Measurements from ENCODE around the gene DHDH. TPM values are rescaled to one million over a fixed set of nuclear protein-coding genes. Genes with fewer than 3 reads are reported as not detected.

The DHDH gene
- total and polyA plus RNA-seq, 2 of the 13 experiments (the other 11 are each of a cell fraction or from before 2014, with no cell fraction given) = 0.13 to 0.91 TPM

GRCh38 chr19:48965806-48966540 lies 32.5 kb downstream of the DHDH start (continued):
- TF ChIP-seq, protein P1, sequence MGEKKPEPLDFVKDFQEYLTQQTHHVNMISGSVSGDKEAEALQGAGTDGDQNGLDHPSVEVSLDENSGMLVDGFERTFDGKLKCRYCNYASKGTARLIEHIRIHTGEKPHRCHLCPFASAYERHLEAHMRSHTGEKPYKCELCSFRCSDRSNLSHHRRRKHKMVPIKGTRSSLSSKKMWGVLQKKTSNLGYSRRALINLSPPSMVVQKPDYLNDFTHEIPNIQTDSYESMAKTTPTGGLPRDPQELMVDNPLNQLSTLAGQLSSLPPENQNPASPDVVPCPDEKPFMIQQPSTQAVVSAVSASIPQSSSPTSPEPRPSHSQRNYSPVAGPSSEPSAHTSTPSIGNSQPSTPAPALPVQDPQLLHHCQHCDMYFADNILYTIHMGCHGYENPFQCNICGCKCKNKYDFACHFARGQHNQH (CRISPR knock-in tag; IDR thresholded peaks at IDR 0.05) = 0 out of 2 replicates have a peak, but pooled peaks have one; percentile 5
- TF ChIP-seq, protein P2, sequence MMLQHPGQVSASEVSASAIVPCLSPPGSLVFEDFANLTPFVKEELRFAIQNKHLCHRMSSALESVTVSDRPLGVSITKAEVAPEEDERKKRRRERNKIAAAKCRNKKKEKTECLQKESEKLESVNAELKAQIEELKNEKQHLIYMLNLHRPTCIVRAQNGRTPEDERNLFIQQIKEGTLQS (CRISPR knock-in tag; IDR thresholded peaks at IDR 0.05) = no peak
- no peak for TF ChIP-seq DMAP1 (CRISPR knock-in tag; IDR thresholded peaks at IDR 0.05)
- TF ChIP-seq, protein P3, sequence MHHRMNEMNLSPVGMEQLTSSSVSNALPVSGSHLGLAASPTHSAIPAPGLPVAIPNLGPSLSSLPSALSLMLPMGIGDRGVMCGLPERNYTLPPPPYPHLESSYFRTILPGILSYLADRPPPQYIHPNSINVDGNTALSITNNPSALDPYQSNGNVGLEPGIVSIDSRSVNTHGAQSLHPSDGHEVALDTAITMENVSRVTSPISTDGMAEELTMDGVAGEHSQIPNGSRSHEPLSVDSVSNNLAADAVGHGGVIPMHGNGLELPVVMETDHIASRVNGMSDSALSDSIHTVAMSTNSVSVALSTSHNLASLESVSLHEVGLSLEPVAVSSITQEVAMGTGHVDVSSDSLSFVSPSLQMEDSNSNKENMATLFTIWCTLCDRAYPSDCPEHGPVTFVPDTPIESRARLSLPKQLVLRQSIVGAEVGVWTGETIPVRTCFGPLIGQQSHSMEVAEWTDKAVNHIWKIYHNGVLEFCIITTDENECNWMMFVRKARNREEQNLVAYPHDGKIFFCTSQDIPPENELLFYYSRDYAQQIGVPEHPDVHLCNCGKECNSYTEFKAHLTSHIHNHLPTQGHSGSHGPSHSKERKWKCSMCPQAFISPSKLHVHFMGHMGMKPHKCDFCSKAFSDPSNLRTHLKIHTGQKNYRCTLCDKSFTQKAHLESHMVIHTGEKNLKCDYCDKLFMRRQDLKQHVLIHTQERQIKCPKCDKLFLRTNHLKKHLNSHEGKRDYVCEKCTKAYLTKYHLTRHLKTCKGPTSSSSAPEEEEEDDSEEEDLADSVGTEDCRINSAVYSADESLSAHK (CRISPR knock-in tag; IDR thresholded peaks at IDR 0.05; ENCODE audit: borderline replicate concordance) = no peak
- TF ChIP-seq TAF1 (CRISPR knock-in tag; IDR thresholded peaks at IDR 0.05) = no peak
- TF ChIP-seq RNF2 (conservative IDR thresholded peaks at IDR 0.05; ENCODE audit: low read depth) = no peak
- no peak for TF ChIP-seq HBP1 (CRISPR knock-in tag; IDR thresholded peaks at IDR 0.05; ENCODE audit: low read depth)
- TF ChIP-seq HNF4G (IDR thresholded peaks at IDR 0.05; ENCODE audit: borderline replicate concordance, low read depth, low read length) = no peak
- no peak for TF ChIP-seq HNF4G (CRISPR knock-in tag; IDR thresholded peaks at IDR 0.05; ENCODE audit: borderline replicate concordance, low read depth)
- TF ChIP-seq, protein P4, sequence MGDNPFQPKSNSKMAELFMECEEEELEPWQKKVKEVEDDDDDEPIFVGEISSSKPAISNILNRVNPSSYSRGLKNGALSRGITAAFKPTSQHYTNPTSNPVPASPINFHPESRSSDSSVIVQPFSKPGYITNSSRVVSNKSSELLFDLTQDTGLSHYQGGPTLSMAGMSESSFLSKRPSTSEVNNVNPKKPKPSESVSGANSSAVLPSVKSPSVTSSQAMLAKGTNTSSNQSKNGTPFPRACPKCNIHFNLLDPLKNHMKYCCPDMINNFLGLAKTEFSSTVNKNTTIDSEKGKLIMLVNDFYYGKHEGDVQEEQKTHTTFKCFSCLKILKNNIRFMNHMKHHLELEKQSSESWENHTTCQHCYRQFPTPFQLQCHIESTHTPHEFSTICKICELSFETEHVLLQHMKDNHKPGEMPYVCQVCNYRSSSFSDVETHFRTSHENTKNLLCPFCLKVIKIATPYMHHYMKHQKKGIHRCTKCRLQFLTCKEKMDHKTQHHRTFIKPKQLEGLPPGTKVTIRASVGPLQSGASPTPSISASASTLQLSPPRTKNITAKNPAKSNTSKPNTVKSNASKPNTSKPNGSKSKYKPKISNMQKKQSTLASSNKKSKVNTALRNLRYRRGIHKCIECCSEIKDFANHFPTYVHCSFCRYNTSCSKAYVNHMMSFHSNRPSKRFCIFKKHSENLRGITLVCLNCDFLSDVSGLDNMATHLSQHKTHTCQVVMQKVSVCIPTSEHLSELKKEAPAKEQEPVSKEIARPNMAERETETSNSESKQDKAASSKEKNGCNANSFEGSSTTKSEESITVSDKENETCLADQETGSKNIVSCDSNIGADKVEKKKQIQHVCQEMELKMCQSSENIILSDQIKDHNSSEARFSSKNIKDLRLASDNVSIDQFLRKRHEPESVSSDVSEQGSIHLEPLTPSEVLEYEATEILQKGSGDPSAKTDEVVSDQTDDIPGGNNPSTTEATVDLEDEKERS (CRISPR knock-in tag; IDR thresholded peaks at IDR 0.05) = no peak
- no peak for TF ChIP-seq ZBTB20 (CRISPR knock-in tag; IDR thresholded peaks at IDR 0.05; ENCODE audit: borderline replicate concordance, low read depth)
- TF ChIP-seq ZNF549 (CRISPR knock-in tag; IDR thresholded peaks at IDR 0.05) = no peak
- no peak for TF ChIP-seq GABPA (IDR thresholded peaks at IDR 0.05; ENCODE audit: low read depth, low read length)
- TF ChIP-seq GABPA (CRISPR knock-in tag; IDR thresholded peaks at IDR 0.05; ENCODE audit: low read depth) = no peak; the same call in 1 of the 2 replicates
- no peak for TF ChIP-seq KDM5B (CRISPR knock-in tag; IDR thresholded peaks at IDR 0.05; ENCODE audit: borderline replicate concordance)
- TF ChIP-seq BRF2 (CRISPR knock-in tag; IDR thresholded peaks at IDR 0.05) = no peak
- no peak for TF ChIP-seq RFXAP (CRISPR knock-in tag; IDR thresholded peaks at IDR 0.05; ENCODE audit: borderline replicate concordance)
- no peak for TF ChIP-seq ZNF788 (CRISPR knock-in tag; IDR thresholded peaks at IDR 0.05; ENCODE audit: borderline replicate concordance)
